Measurements from ENCODE around the gene BIRC2.

The BIRC2 gene

DNA sequence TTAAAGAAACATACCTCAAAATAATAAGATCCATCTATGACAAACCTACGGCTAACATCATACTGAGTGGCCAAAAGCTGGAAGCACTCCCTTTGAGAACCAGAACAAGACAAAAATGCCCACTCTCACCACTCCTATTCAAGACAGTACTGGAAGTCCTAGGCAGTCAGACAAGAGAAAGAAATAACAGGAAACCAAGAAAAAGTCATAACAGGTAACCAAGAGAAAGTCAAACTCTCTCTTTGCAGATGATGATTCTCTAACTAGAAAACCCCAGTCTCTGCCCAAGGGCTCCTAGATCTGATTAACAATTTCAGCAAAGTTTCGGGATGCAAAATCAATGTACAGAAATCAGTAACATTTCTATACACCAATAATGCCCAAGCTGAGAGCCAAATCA, 70.0 kb downstream of the BIRC2 start:
- no peaks in the 10 kb centered on the region for H4K20me1 ChIP-seq (ENCODE audit: insufficient read depth)
- H3K4me1 ChIP-seq (ENCODE audit: low read depth, poor library complexity, severe bottlenecking), result peaks cover 69% of the 10 kb centered on the region
- H3K4me2 ChIP-seq, result no peak overlapping the region
- H3K27ac ChIP-seq, result no peak overlapping the region; the same call in 1 of the 2 replicates
- no peak overlapping the region for H2AFZ ChIP-seq (ENCODE audit: low read depth)
- H3K27me3 ChIP-seq (ENCODE audit: insufficient read depth, low read depth), result no peaks in the 10 kb centered on the region
- H3K79me2 ChIP-seq (ENCODE audit: insufficient read depth, low read depth), result peaks cover 87% of the 10 kb centered on the region
- TF ChIP-seq, protein P1, sequence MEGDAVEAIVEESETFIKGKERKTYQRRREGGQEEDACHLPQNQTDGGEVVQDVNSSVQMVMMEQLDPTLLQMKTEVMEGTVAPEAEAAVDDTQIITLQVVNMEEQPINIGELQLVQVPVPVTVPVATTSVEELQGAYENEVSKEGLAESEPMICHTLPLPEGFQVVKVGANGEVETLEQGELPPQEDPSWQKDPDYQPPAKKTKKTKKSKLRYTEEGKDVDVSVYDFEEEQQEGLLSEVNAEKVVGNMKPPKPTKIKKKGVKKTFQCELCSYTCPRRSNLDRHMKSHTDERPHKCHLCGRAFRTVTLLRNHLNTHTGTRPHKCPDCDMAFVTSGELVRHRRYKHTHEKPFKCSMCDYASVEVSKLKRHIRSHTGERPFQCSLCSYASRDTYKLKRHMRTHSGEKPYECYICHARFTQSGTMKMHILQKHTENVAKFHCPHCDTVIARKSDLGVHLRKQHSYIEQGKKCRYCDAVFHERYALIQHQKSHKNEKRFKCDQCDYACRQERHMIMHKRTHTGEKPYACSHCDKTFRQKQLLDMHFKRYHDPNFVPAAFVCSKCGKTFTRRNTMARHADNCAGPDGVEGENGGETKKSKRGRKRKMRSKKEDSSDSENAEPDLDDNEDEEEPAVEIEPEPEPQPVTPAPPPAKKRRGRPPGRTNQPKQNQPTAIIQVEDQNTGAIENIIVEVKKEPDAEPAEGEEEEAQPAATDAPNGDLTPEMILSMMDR (conservative IDR thresholded peaks at IDR 0.05; ENCODE audit: low read depth, low read length), result no peak
- H3K4me3 ChIP-seq (IDR thresholded peaks at IDR 0.05; ENCODE audit: insufficient read depth, low read depth, low read length), result no peak overlapping the region
- H3K36me3 ChIP-seq (ENCODE audit: insufficient read depth), result no peaks in the 10 kb centered on the region
- H3K9ac ChIP-seq, result no peak overlapping the region

DNA sequence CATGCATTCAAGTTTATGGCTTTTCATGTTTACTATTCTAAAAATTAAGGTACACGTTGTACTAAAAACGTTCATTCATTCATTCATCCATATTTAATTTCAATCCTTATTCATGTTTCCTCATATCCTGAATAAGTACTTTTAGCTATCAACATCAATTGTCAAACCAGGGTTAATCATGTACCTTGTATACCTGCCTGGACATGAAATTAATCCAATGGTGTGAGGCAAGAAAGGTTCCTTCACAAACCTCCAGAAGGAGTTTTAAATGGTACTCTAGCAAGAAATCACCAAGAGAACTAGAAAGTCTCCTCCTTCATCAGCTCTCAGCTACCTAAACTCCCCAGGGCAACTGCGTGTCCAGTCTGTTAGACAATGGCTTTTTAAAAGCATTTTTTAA, 72.2 kb downstream of the BIRC2 start:
- H3K27ac ChIP-seq, result peak overlapping the region; percentile 88; the same call in 1 of the 2 replicates
- TF ChIP-seq, protein P1 (conservative IDR thresholded peaks at IDR 0.05; ENCODE audit: low read depth, low read length), result no peak
- H3K36me3 ChIP-seq (ENCODE audit: insufficient read depth), result no peaks in the 10 kb centered on the region
- H3K79me2 ChIP-seq (ENCODE audit: insufficient read depth, low read depth), result peaks cover 78% of the 10 kb centered on the region
- peaks cover 91% of the 10 kb centered on the region for H3K4me1 ChIP-seq (ENCODE audit: low read depth, poor library complexity, severe bottlenecking)
- H3K9ac ChIP-seq, result no peak overlapping the region
- H3K4me3 ChIP-seq (IDR thresholded peaks at IDR 0.05; ENCODE audit: insufficient read depth, low read depth, low read length), result no peak overlapping the region
- H4K20me1 ChIP-seq (ENCODE audit: insufficient read depth), result no peaks in the 10 kb centered on the region
- no peaks in the 10 kb centered on the region for H3K27me3 ChIP-seq (ENCODE audit: insufficient read depth, low read depth)
- no peak overlapping the region for H3K4me2 ChIP-seq
- H2AFZ ChIP-seq (ENCODE audit: low read depth), result no peak overlapping the region

DNA sequence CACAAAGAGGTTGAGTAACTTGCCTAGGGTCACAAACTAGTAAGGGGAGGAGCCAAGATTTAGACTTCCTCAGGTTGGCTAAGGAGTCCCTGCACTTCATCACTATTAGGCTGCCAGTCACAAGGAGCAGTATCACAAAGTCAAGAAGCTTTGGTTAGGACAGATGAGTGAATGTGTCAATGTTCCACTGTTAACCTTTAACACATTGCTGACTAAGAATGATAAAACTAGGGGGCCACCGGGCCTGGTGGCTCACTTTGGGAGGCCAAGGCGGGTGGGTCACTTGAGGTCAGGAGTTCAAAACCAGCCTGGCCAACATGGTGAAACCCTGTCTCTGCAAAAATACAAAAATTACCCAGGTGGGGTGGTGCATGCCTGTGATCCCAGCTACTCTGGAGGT, 73.5 kb downstream of the BIRC2 start:
- Histone ChIP-seq H3K4me3 (IDR thresholded peaks at IDR 0.05; ENCODE audit: insufficient read depth, low read depth, low read length) (no peak overlapping the region), H3K79me2 (ENCODE audit: insufficient read depth, low read depth) (peaks cover 78% of the 10 kb centered on the region), H2AFZ (ENCODE audit: low read depth) (no peak overlapping the region), H3K27me3 (ENCODE audit: insufficient read depth, low read depth) (no peaks in the 10 kb centered on the region), H3K9ac (peak overlapping the region; percentile 31; the same call in 1 of the 2 replicates), H3K4me1 (ENCODE audit: low read depth, poor library complexity, severe bottlenecking) (peaks cover 85% of the 10 kb centered on the region), H3K27ac (peak overlapping the region; percentile 88), H3K36me3 (ENCODE audit: insufficient read depth) (no peaks in the 10 kb centered on the region), H3K4me2 (peak overlapping the region; percentile 84), H4K20me1 (ENCODE audit: insufficient read depth) (no peaks in the 10 kb centered on the region)
- TF ChIP-seq, protein P1 (conservative IDR thresholded peaks at IDR 0.05; ENCODE audit: low read depth, low read length), result no peak

DNA sequence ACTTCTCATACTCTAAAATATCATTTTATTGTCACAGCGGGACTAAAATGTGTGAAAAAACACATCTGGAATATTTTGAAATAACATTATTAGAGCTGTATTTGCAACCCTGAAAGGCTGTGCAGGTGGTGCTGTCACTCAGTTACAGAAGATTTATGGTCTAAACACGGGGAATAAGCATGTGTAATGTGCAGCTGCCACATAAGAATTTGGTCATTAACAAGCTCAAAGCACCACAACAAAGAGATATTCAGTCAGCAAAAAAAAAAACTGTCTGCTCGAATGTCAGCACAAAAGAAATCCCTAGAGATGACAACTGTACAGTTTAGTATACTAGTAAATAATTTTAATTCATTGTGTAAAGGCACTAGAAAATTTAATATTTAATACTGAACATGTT, 74.2 kb downstream of the BIRC2 start:
- no peaks in the 10 kb centered on the region for H3K27me3 ChIP-seq (ENCODE audit: insufficient read depth, low read depth)
- peaks cover 85% of the 10 kb centered on the region for H3K4me1 ChIP-seq (ENCODE audit: low read depth, poor library complexity, severe bottlenecking)
- H3K9ac ChIP-seq, result peak overlapping the region; percentile 31; the same call in 1 of the 2 replicates
- no peak overlapping the region for H2AFZ ChIP-seq (ENCODE audit: low read depth)
- no peaks in the 10 kb centered on the region for H3K36me3 ChIP-seq (ENCODE audit: insufficient read depth)
- H3K79me2 ChIP-seq (ENCODE audit: insufficient read depth, low read depth), result peaks cover 77% of the 10 kb centered on the region
- no peaks in the 10 kb centered on the region for H4K20me1 ChIP-seq (ENCODE audit: insufficient read depth)
- TF ChIP-seq, protein P1 (conservative IDR thresholded peaks at IDR 0.05; ENCODE audit: low read depth, low read length), result no peak
- H3K4me3 ChIP-seq (IDR thresholded peaks at IDR 0.05; ENCODE audit: insufficient read depth, low read depth, low read length), result no peak overlapping the region
- H3K27ac ChIP-seq, result peak overlapping the region; percentile 88
- peak overlapping the region; percentile 84 for H3K4me2 ChIP-seq

Data from KMS-11 (cell line).